Measurements from ENCODE around the gene PMEPA1. TPM values are rescaled to one million over a fixed set of nuclear protein-coding genes. Genes with fewer than 3 reads are reported as not detected.

PMEPA1 gene
- 1.4 and 1.8 TPM in 2 replicates for total RNA-seq (2014; rRNA removed; shearing (Covaris generic))
- total RNA-seq (2022): 3.7 and 4.3 TPM in 2 replicates
- Bru-seq, nascent RNA: percentile 41 among the genes with signal in this experiment
- BruChase-seq, experiment 1, labeled RNA remaining after a 6-hour chase: percentile 51 among the genes with signal in this experiment
- percentile 49 among the genes with signal in this experiment for BruChase-seq, experiment 2, labeled RNA remaining after a 2-hour chase
- long read RNA-seq, full-length matches to known transcripts: 8 of 9 reads
- long read RNA-seq, partial matches to known transcripts: 0 of 9 reads
- long read RNA-seq, other reads (novel, unspliced or antisense): 1 of 9 reads

- intact Hi-C loops (cut with micrococcal nuclease; ENCODE audit: unreplicated experiment): loop anchor here (1.0 to 2.0 kb wide), 2 partner anchors 30 to 55 kb away; no protein-coding TSS in a partner anchor
Measured at GRCh38 chr20:57709823-57710799, at the start of gene PMEPA1. Gene PMEPA1, minus strand, starts transcription at chr20:57710015. Its CDS starts 433 bp downstream, at chr20:57709582.

GRCh38 chr20:57757767-57758166, 48.0 kb upstream of the PMEPA1 start:
- H3K36me3 ChIP-seq (ENCODE audit: insufficient read depth, low read length): no peaks in the 10 kb centered on the region
- H3K79me2 ChIP-seq (ENCODE audit: insufficient read depth, low read depth, low read length): no peaks in the 10 kb centered on the region
- intact Hi-C loops (cut with micrococcal nuclease; ENCODE audit: unreplicated experiment): no loop called here
- no peaks in the 10 kb centered on the region for H4K20me1 ChIP-seq (ENCODE audit: insufficient read depth, low read length)
- H3K4me2 ChIP-seq (ENCODE audit: low read length): no peak overlapping the region
- no peak for TF ChIP-seq CTCF (conservative IDR thresholded peaks at IDR 0.05; ENCODE audit: low read length)
- no peak for TF ChIP-seq EZH2phosphoT487 (IDR thresholded peaks at IDR 0.05; ENCODE audit: borderline replicate concordance, low read depth, low read length)
- CTCF ChIA-PET (ENCODE audit: unreplicated experiment): no interaction called here
- POLR2A ChIA-PET: no interaction called here
- DNase-seq (ENCODE audit: low spot score): no peak
- H2AFZ ChIP-seq (ENCODE audit: low read length): no peak overlapping the region
- H3K27ac ChIP-seq (ENCODE audit: low read depth, low read length, poor library complexity, severe bottlenecking): no peak overlapping the region
- no TSS peak for BruUV-seq (replicated peaks)
- no peaks in the 10 kb centered on the region for H3K9me2 ChIP-seq (ENCODE audit: insufficient read depth, low read length)
- H3K4me1 ChIP-seq (ENCODE audit: insufficient read depth, low read length, poor library complexity, severe bottlenecking): no peaks in the 10 kb centered on the region
- H3K9me3 ChIP-seq (ENCODE audit: low read length): no peaks in the 10 kb centered on the region
- H3K4me3 ChIP-seq (ENCODE audit: low read depth, low read length, poor library complexity, severe bottlenecking): no peak overlapping the region

More at GRCh38 chr20:57709823-57710799, at the start of gene PMEPA1:
- H2AFZ ChIP-seq (ENCODE audit: low read length): peak within 1 kb of the TSS; percentile 72
- peaks cover 48% of the 10 kb centered on the region for H3K4me1 ChIP-seq (ENCODE audit: insufficient read depth, low read length, poor library complexity, severe bottlenecking)
- no peaks in the 10 kb centered on the region for H3K9me3 ChIP-seq (ENCODE audit: low read length)
- POLR2A ChIA-PET: interaction anchor here (0.6 to 2.5 kb wide), 3 partner anchors 29 to 110 kb away, joined by 3 to 16 read pairs (median 3); no protein-coding TSS in a partner anchor
- peak within 1 kb of the TSS; percentile 34 for H3K27ac ChIP-seq (ENCODE audit: low read depth, low read length, poor library complexity, severe bottlenecking)
- no peaks in the 10 kb centered on the region for H3K36me3 ChIP-seq (ENCODE audit: insufficient read depth, low read length)
- no TSS peak for BruUV-seq (replicated peaks)
- no peaks in the 10 kb centered on the region for H3K9me2 ChIP-seq (ENCODE audit: insufficient read depth, low read length)
- DNase-seq (ENCODE audit: low spot score): peak; percentile 89
- peak within 1 kb of the TSS; percentile 93 for H3K4me2 ChIP-seq (ENCODE audit: low read length)
- H4K20me1 ChIP-seq (ENCODE audit: insufficient read depth, low read length): peaks cover 11% of the 10 kb centered on the region; the same call in 1 of the 2 replicates
- peak within 1 kb of the TSS; percentile 75 for H3K4me3 ChIP-seq (ENCODE audit: low read depth, low read length, poor library complexity, severe bottlenecking)
- H3K79me2 ChIP-seq (ENCODE audit: insufficient read depth, low read depth, low read length): peaks cover 14% of the 10 kb centered on the region; the same call in 1 of the 2 replicates
- TF ChIP-seq CTCF (conservative IDR thresholded peaks at IDR 0.05; ENCODE audit: low read length) (0 out of 2 replicates have a peak, but pooled peaks have one; percentile 25), EZH2phosphoT487 (IDR thresholded peaks at IDR 0.05; ENCODE audit: borderline replicate concordance, low read depth, low read length) (no peak)
- CTCF ChIA-PET (ENCODE audit: unreplicated experiment): interaction anchor here (0.6 to 1.5 kb wide), 2 partner anchors 28 to 82 kb away, joined by 3 to 6 read pairs; no protein-coding TSS in a partner anchor

Data from OCI-LY7 (cell line).